Measurements from ENCODE around the gene NBPF15. TPM values are rescaled to one million over a fixed set of nuclear protein-coding genes. Genes with fewer than 3 reads are reported as not detected.

The NBPF15 gene, protein sequence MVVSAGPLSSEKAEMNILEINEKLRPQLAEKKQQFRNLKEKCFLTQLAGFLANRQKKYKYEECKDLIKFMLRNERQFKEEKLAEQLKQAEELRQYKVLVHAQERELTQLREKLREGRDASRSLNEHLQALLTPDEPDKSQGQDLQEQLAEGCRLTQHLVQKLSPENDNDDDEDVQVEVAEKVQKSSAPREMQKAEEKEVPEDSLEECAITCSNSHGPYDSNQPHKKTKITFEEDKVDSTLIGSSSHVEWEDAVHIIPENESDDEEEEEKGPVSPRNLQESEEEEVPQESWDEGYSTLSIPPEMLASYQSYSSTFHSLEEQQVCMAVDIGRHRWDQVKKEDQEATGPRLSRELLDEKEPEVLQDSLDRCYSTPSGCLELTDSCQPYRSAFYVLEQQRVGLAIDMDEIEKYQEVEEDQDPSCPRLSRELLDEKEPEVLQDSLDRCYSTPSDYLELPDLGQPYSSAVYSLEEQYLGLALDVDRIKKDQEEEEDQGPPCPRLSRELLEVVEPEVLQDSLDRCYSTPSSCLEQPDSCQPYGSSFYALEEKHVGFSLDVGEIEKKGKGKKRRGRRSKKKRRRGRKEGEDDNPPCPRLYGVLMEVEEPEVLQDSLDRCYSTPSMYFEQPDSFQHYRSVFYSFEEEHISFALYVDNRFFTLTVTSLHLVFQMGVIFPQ
- 48.0 and 61.5 TPM in 2 replicates for total RNA-seq

DNA sequence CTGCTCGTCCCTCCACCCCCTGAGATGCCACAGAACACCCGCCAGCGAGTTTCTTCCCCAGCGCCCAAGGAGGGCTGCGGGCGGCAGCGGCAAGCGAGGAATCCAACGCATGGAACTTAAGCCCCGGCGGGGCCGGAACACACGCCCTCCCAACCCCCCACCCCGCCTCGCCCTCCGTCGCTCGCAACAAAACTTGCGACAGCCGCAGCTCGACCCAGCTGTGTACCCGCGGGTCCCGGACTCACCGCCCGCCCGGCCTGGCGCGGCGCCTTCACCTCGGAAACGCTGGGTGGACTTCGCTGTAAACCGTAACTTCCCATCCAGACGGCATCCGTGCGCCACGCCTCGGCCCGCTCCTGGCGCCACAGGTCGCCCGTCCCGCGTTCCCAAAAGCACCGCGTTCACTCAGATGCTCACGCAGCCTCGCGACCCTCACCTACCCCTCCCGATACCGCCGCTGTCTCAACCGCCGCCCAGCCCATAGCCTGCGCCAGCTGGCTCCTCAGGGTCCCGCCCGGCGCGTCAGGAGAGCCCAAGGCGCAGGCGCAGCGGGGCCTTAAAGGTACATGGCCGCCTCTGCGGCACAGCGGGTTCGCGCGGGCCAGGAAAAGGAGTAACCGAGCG lies at the start of gene NBPF15:
NBPF15 (minus strand) TSS at position 534 of the 624 bp plus-strand sequence. CDS start 21,666 bp downstream, outside the sequence.

Other genes with a start within 250 kb of the NBPF15 start
- not detected in 2 replicates for gene PPIAL4E, start 88.0 kb downstream of the NBPF15 start, total RNA-seq
- gene PPIAL4F, start 131.2 kb upstream of the NBPF15 start, total RNA-seq, result not detected in 2 replicates